Measurements from ENCODE around the gene GPR119.

DNA sequence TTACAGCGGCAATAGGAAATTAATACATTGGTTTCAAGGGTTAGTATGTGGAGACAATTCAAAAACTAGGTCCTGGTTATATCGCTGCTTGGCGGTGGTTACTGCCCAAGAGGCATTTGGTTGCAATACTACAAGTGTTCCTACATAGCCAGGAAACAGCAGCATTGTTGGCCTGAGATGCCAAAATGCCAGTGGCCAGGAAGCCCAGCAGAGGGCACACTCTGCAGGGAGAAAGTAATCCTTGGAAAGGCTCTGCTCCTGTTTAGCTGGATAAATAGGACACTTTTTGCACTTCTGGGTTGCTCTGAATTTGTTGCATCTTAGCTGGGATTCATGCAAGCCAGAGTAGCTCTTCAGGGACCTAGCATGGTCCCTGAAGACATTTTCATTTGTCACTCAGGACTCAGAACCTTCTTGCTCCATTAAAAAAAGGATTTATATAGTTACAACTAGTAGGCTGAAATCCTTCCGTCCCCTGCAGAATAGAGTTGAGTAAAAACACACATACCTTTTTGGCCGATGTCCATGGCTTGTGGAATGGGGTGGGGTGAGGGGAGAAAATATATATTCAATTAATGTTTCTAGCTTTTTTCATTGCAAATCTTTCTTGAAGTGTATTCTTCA is 8.1 kb upstream of the GPR119 start:
- TF ChIP-seq, protein P1, sequence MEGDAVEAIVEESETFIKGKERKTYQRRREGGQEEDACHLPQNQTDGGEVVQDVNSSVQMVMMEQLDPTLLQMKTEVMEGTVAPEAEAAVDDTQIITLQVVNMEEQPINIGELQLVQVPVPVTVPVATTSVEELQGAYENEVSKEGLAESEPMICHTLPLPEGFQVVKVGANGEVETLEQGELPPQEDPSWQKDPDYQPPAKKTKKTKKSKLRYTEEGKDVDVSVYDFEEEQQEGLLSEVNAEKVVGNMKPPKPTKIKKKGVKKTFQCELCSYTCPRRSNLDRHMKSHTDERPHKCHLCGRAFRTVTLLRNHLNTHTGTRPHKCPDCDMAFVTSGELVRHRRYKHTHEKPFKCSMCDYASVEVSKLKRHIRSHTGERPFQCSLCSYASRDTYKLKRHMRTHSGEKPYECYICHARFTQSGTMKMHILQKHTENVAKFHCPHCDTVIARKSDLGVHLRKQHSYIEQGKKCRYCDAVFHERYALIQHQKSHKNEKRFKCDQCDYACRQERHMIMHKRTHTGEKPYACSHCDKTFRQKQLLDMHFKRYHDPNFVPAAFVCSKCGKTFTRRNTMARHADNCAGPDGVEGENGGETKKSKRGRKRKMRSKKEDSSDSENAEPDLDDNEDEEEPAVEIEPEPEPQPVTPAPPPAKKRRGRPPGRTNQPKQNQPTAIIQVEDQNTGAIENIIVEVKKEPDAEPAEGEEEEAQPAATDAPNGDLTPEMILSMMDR (IDR thresholded peaks at IDR 0.05): no peak
- no peak for TF ChIP-seq POLR2A (IDR thresholded peaks at IDR 0.05)

Measured in lower leg skin (tissue), 3 donors.